ENCODE measurements around the gene CEP78. TPM values are rescaled to one million over a fixed set of nuclear protein-coding genes. Genes with fewer than 3 reads are reported as not detected.

Gene CEP78
- total RNA-seq, 2 experiments from 2014 or later, result 10.5 to 12.1 TPM

GRCh38 chr9:78319197-78320029 lies 83.5 kb downstream of the CEP78 start:
- H3K9me3 ChIP-seq (ENCODE audit: control insufficient read depth in 1 of 2, insufficient read depth in 1 of 2, low read length in 2 of 2), result no peaks in the 10 kb centered on the region
- H3K4me1 Mint-ChIP-seq (ENCODE audit: low read depth), result no peaks in the 10 kb centered on the region
- H3K4me3 Mint-ChIP-seq, result no peak overlapping the region
- intact Hi-C loops (cut with DNase I, micrococcal nuclease), result no loop called here
- ATAC-seq (ENCODE audit: poor library complexity), result no peak
- no peaks in the 10 kb centered on the region for H3K27me3 ChIP-seq (ENCODE audit: control insufficient read depth in 1 of 2, insufficient read depth in 2 of 2, low read length in 2 of 2)
- ChIA-PET CTCF (no interaction called here), POLR2A (no interaction called here)
- H3K36me3 ChIP-seq (ENCODE audit: insufficient read depth, low read length), result peaks cover 17% of the 10 kb centered on the region
- no peak overlapping the region for H3K27ac ChIP-seq (ENCODE audit: low read depth in 1 of 2, low read length in 2 of 2)
- H3K4me1 ChIP-seq (ENCODE audit: insufficient read depth, low read length), result no peaks in the 10 kb centered on the region
- no peak for TF ChIP-seq CTCF (IDR thresholded peaks at IDR 0.05)
- H3K27ac Mint-ChIP-seq, result no peak overlapping the region
- no peaks in the 10 kb centered on the region for H3K27me3 Mint-ChIP-seq
- no peak overlapping the region for H3K4me3 ChIP-seq (ENCODE audit: low read length)
- H3K9me3 Mint-ChIP-seq, result no peaks in the 10 kb centered on the region
- peaks cover 49% of the 10 kb centered on the region for H3K36me3 Mint-ChIP-seq (ENCODE audit: low read depth)
- DNase-seq, result no peak

DNA sequence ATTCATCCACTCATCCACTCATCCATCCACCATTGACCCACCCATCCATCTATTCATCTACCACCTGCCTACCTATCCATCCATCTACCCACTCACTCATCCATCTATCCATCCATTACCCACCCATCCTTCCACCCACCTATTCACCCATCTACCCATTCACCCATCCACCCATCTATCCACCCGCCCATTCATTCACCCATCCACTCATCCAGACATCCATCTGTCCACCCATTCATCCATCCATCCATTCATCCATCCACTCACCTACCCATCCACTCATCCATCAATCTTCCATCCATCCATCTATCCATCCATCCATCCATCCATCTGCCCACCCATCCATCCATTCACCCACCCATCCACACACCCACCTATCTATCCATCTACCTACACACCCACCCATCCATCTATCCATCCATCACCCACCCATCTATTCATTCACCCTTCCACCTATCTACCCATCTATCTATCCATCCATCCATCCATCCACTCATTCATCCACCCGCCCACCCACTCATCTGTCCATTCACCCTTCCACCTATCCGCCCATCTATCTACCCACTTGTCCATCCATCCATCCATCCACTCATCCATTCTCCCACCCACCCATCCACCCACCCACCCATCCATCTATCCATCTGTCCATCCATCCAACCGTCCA lies 84.3 kb downstream of the CEP78 start:
- Histone ChIP-seq H3K4me1 (ENCODE audit: insufficient read depth, low read length) (peaks cover under 1% of the 10 kb centered on the region), H3K27ac (ENCODE audit: low read depth in 1 of 2, low read length in 2 of 2) (no peak overlapping the region), H3K36me3 (ENCODE audit: insufficient read depth, low read length) (peaks cover 17% of the 10 kb centered on the region), H3K27me3 (ENCODE audit: control insufficient read depth in 1 of 2, insufficient read depth in 2 of 2, low read length in 2 of 2) (no peaks in the 10 kb centered on the region), H3K9me3 (ENCODE audit: control insufficient read depth in 1 of 2, insufficient read depth in 1 of 2, low read length in 2 of 2) (no peaks in the 10 kb centered on the region), H3K4me3 (ENCODE audit: low read length) (no peak overlapping the region)
- intact Hi-C loops (cut with DNase I, micrococcal nuclease), result no loop called here
- DNase-seq (no peak), ATAC-seq (ENCODE audit: poor library complexity) (no peak)
- Mint-ChIP-seq H3K27me3 (no peaks in the 10 kb centered on the region), H3K4me3 (no peak overlapping the region), H3K9me3 (no peaks in the 10 kb centered on the region), H3K27ac (no peak overlapping the region), H3K4me1 (ENCODE audit: low read depth) (no peaks in the 10 kb centered on the region), H3K36me3 (ENCODE audit: low read depth) (peaks cover 49% of the 10 kb centered on the region)
- TF ChIP-seq CTCF (IDR thresholded peaks at IDR 0.05), result no peak
- ChIA-PET POLR2A (no interaction called here), CTCF (no interaction called here)

- DNase-seq (no peak), ATAC-seq (ENCODE audit: poor library complexity) (no peak)
- H3K4me3 ChIP-seq (ENCODE audit: low read length), result no peak overlapping the region
- no peak overlapping the region for H3K27ac ChIP-seq (ENCODE audit: low read depth in 1 of 2, low read length in 2 of 2)
- POLR2A ChIA-PET, result no interaction called here
- H3K36me3 ChIP-seq (ENCODE audit: insufficient read depth, low read length), result peaks cover 13% of the 10 kb centered on the region
- intact Hi-C loops (cut with DNase I, micrococcal nuclease), result no loop called here
- H3K27me3 Mint-ChIP-seq, result no peaks in the 10 kb centered on the region
- peaks cover 2% of the 10 kb centered on the region for H3K4me1 ChIP-seq (ENCODE audit: insufficient read depth, low read length)
- H3K27me3 ChIP-seq (ENCODE audit: control insufficient read depth in 1 of 2, insufficient read depth in 2 of 2, low read length in 2 of 2), result no peaks in the 10 kb centered on the region
- no peak for TF ChIP-seq CTCF (IDR thresholded peaks at IDR 0.05)
- no peaks in the 10 kb centered on the region for H3K9me3 Mint-ChIP-seq
- CTCF ChIA-PET, result no interaction called here
- peaks cover 5% of the 10 kb centered on the region for H3K4me1 Mint-ChIP-seq (ENCODE audit: low read depth)
- no peak overlapping the region for H3K4me3 Mint-ChIP-seq
- H3K27ac Mint-ChIP-seq, result no peak overlapping the region
- H3K9me3 ChIP-seq (ENCODE audit: control insufficient read depth in 1 of 2, insufficient read depth in 1 of 2, low read length in 2 of 2), result no peaks in the 10 kb centered on the region
- H3K36me3 Mint-ChIP-seq (ENCODE audit: low read depth), result peaks cover 49% of the 10 kb centered on the region
Observed at GRCh38 chr9:78320875-78321496, 85.1 kb downstream of the CEP78 start.
